Astrocyte of the cerebellum (primary cell): Measurements from ENCODE around the gene TM4SF20.
A peak's percentile ranks its signal among the peaks of the same experiment; 100 is the strongest.
"Not testable (repeated sequence)": the region's sequence is repeated elsewhere in the genome, so short reads cannot be mapped to it uniquely, and the experiment has no call there.

Experiments
- DNase-seq: peaks from one replicate; pipeline ENCODE4 v3.0.0-alpha.2; 2011; ENCODE audit warnings: low read depth
- H3K4me3 ChIP-seq: 2 replicates; pipeline ENCODE4 v1.5.1; 2011; ENCODE audit warnings: mild to moderate bottlenecking, low read depth, low read length, moderate library complexity
- CTCF ChIP-seq: IDR thresholded peaks from 2 replicates; pipeline ENCODE4 v1.5.1; 2012; ENCODE audit warnings: low read length, low read depth, moderate library complexity, mild to moderate bottlenecking; ENCODE audit errors: missing control alignments
- in situ Hi-C: cut with HindIII; loops from 2 replicates; pipeline ENCODE4 v1.10.0; 2017; ENCODE audit warnings: low sequenced_read_pairs

Gene TM4SF20

DNA sequence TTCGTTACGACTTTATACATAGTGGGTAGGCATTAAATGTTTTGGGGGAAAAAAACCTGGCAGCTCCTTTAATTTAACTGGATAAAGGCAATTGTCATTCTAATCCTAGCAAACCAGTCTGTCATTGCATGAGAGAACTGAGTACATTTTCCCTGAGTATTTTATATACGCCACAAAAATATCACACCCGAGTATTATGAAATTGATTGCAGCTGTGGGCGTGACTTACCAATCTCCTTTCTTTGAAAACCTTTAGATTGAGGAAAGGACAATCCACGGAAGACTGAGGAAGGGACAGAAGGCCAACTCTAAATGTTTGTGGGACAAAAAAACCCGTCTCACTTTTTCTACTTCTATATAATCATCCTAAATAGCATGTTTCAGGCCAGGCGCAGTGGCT, 9.0 kb downstream of the TM4SF20 start:
- TF ChIP-seq CTCF: no peak
- in situ Hi-C loops: no loop called here
- DNase-seq: no peak
- no peak overlapping the region for H3K4me3 ChIP-seq

GRCh38 chr2:227368574-227368973, 10.5 kb downstream of the TM4SF20 start:
- in situ Hi-C loops: no loop called here
- DNase-seq: no peak
- TF ChIP-seq CTCF: no peak
- H3K4me3 ChIP-seq: no peak overlapping the region

- in situ Hi-C loops: no loop called here
- no peak for DNase-seq
- no peak for TF ChIP-seq CTCF
- H3K4me3 ChIP-seq: no peak overlapping the region
Observed at GRCh38 chr2:227367427-227367795, 11.7 kb downstream of the TM4SF20 start.

DNA sequence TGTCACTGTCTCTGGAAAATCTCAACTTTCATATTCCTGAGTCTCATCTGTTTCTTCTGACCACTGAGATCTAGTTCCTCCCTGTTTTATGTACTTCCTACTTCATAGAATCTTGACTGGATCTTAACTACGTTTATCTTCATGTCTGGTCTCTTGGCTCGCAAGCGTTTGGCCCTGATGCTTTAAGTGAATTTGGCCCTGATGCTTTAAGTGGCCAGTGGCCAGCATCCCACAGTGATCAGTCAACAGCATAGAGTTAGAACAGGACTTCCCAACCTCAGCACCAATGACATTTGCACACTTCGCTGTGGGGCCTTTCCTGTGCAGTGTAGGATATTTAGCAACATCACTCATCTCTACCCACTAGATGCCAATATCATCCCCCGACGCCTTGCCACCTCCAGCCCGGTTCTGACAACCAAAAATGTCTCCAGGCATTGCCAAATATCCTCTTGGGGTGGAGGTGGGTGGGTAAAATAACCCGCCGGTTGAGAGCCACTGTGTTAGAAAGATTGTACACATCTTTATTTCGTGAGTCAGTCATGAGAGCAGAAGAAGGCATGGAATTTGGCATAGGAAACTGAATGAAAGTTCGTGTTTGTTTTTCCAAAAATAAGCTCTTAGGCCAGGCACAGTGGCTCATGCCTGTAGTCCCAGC, 12.2 kb downstream of the TM4SF20 start:
- no peak overlapping the region for H3K4me3 ChIP-seq
- in situ Hi-C loops: no loop called here
- no peak for TF ChIP-seq CTCF
- DNase-seq: peak; percentile 73

DNA sequence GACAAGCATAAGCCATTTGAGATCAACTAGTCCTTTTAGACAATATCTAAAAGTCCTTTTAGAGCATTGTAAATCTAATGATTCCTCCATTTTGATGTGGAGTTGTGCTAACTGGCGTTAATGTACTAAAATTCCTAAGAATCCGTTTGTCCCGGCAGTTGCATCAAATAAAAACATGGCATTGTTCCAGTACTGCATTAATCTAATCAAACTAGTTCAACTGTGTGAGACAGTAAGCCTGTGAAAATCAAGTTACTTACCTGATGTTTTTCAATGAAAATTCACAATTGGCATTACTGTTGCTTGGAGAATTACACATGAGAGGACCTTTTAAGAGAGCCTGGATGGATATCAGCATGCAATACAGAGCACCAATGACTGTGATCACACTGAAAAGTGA, 13.3 kb downstream of the TM4SF20 start:
- in situ Hi-C loops: no loop called here
- no peak for DNase-seq
- no peak for TF ChIP-seq CTCF
- H3K4me3 ChIP-seq: no peak overlapping the region

GRCh38 chr2:227364585-227365263, 14.4 kb downstream of the TM4SF20 start:
- in situ Hi-C loops, H3K4me3 ChIP-seq, DNase-seq: not testable (repeated sequence)

GRCh38 chr2:227363756-227364155, 15.3 kb downstream of the TM4SF20 start:
- TF ChIP-seq CTCF: no peak
- H3K4me3 ChIP-seq: no peak overlapping the region
- DNase-seq: no peak
- in situ Hi-C loops: no loop called here
